SHP77 treated with DMSO at 0.1 percent for 48 hours (cell line): ENCODE measurements around the gene ST3GAL3.
A peak's percentile ranks its signal among the peaks of the same experiment; 100 is the strongest.

Experiments
- DNase-seq: peaks from one replicate; lab custom pipeline; 2025; lab: John Stamatoyannopoulos, UW

ST3GAL3 gene

DNA sequence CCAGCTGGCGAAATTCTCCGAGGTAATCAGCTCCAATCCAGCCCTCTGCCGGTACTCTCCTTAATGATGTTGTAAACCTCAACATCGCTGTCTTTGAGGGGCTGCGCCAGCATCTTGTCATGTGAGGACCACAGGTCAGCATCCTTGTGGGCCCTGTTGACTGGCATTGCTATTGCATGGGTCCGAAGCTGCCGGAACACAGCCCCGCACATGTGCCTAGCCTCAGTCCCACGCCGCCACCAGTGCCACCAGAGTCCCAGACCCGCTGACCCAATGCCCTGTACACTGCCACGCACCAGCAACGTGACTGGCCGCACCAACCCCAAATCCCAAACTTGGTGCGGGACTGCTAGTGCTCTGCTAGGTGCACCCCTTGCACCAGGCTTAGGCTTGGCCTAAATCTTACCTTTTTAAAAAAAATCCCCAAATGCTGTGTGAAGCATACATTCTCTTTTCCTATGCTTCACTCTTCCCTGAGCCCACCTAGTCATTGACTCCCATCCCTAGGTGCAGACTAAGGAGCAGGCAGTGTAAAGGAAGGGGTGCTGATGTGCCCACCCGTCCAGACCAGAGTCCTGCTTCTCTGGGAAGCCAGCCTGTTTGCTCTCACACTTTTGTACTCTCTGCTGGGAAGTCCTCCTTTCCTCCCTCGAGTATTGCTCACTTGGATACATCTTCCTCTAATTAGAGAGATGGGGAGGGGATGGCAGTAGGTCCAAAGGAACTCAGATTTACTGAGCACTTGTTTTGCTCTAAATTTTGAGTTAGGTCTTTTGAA is 144.4 kb downstream of the ST3GAL3 start:
- DNase-seq, result no peak

DNA sequence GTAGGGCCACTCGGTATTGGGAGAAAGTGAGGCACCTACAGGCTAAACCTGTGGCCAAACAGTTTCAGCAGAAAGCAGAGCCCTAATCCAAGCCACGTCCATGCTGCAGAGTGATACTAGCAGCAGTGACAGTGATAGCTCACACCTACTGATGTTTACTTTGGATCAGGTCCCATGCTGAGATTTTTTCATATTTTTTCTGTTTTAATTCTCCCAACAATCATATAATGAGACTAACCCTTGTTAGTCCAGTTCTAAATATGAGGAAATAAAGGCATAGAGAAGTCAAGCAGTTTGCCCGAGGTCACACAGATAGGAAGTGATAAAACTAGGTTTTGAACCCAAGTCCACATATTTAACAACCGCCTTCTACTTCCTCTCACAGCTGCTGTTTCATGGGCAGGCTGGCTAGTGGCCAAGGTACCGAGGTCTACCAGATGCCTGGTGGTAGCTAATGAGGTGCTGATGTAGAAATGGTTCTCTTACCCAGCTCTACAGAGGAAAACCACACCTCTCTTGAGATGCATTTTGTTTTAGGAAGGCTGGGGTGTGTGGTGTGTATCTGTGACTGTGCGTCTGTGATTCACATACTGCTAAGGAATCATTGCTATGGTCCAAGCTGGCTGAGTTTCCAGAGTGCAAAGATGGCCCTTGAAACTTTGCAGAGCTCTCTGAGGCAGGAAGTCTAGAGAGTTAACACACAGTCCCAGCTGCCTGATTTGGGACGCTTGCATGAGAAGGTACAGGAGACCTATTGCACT is 146.0 kb downstream of the ST3GAL3 start:
- DNase-seq, result peak; percentile 85

DNA sequence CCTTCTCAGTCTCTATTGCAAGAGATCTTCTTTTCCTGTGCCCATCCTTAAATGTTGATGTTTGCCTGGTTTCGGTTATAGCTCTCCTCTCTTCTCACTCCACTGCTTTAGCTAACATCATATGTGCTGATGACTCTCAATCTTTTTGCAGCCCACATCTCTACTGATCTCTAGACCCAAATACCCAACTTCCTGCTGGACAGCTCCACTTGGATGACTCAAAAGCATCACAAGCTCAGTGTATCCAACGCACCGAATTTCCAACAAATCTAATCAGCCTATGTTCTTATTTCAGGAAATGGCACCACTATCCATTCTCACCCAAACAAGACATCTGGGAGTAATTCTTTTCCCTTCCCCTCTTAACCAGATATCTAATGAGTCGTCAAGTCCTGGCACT is 147.1 kb downstream of the ST3GAL3 start:
- no peak for DNase-seq

GRCh38 chr1:43856188-43856587 is 148.9 kb downstream of the ST3GAL3 start:
- DNase-seq, result no peak

- DNase-seq, result no peak
Measured at GRCh38 chr1:43857163-43857562, 149.8 kb downstream of the ST3GAL3 start.

DNA sequence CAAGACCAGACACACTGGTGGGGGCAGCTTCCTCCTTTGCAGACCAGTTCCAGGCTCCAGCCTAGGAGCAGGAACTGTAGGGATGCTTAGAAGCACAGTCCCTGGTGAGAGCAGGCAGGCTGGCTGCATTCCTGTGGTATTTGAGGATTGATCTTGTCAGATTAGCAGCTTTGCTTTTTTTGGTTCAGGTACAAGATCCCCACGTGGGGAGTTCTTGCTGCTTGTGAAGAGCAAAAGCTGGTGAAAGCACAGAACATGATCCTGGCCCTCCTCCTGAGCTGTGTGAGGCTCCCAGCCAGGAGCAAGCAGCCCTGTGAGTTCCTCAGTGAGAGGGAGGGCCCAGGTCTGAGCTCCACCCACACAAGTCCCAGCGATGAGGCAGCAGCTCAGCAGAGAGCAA is 151.0 kb downstream of the ST3GAL3 start:
- no peak for DNase-seq

- DNase-seq, result no peak
Measured at GRCh38 chr1:43861337-43861736, 154.0 kb downstream of the ST3GAL3 start.

GRCh38 chr1:43861988-43862735 is 154.8 kb downstream of the ST3GAL3 start:
- DNase-seq, result no peak

DNA sequence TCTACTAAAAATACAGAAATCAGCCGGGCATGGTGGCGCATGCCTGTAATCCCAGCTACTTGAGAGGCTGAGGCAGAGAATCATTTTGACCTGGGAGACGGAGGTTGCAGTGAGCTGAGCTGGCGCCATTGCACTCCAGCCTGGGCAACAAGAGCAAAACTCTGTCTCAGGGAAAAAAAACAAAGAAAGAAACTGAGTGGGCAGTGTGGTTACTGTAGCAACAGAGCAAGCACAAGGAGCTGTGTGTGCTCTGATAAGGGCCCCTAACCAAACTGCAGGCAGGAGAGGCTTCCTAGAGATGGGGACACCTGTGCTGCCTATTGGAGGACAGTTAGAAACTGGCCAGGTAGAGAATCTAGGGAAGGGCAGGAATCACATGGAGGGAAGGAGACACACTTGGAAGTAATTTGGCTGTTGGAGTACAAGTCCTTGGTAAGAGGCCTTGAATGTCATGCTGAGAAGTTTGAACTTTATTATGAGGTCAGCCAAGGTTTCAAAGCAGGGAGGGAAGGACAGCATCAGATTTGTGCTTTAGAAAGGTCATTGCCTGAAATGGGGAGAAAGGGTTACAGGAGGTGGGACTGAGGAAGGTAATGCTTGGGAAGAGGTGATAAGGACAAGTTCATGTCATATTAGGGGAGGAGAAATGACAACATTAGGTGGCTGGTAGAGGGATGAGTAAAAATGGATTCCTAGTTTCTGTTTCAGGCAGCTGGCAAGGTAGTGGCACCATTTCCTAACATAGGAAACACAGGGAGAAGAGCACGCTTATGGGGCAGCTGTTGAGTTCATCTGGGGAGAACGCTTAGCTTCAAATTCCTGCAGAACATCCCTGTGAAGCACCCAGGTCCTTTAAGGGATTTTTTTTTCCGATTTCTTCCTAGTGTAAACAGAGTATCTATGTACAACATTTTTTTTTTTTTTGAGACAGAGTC is 157.0 kb downstream of the ST3GAL3 start:
- DNase-seq, result no peak

GRCh38 chr1:43866201-43866600 is 158.9 kb downstream of the ST3GAL3 start:
- no peak for DNase-seq

DNA sequence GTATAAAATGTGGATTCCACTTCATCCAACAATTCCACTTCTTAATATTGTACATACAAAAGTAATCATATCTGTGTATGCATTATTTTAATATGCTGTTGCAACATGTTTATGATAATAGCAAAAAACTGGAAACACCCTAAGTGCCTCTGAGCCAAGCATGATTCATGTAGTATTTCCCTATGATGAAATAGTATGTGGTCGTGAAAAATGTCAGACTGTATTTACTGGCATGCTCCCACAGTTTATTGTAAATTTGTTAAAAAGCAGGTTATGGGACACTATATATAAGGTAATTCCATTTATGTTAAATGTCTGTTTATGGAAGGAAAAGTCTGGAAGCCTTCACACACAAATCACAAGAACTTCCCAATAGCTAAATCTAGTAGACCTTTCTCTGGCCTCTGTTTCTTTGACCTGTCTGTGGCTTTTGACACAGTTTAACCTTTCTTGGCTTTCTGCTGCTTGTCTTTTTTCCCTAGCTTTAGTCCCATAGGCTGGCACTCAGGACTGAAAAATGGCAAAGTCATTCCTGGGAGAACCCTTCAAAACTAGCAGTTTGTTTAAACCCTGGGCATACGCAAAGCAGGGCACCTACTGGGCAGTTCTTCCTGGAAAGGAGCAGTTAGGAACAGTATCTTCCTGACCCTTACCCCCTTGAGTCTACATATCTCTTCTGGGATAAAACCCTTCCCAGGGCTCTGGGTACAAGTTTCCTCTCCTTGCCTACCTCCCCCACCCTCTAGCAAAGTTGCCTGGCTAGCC is 160.8 kb downstream of the ST3GAL3 start:
- no peak for DNase-seq

- DNase-seq, result no peak
Measured at GRCh38 chr1:43868741-43869067, 161.4 kb downstream of the ST3GAL3 start.

DNA sequence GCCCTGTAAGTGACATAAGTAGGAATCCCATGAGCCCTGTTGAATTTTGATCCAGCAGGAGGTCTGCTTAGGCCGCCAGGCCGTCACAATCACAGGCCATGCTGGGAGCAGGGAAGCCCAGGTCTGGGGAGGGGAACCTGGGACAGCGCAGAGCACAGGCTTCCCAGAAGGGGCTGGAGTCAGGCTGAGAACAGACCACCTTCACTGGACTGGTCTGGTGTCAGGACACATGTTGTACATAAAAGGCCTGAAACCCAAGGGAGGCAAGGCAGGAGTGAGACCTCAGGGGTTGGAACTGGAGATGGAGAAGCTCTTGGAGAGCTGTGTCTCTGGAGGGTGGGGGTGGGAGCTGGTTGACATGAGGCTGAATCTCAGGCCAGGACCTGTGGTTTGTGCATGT is 163.0 kb downstream of the ST3GAL3 start:
- DNase-seq, result no peak

- no peak for DNase-seq
Measured at GRCh38 chr1:43871181-43871910, 164.0 kb downstream of the ST3GAL3 start.

DNA sequence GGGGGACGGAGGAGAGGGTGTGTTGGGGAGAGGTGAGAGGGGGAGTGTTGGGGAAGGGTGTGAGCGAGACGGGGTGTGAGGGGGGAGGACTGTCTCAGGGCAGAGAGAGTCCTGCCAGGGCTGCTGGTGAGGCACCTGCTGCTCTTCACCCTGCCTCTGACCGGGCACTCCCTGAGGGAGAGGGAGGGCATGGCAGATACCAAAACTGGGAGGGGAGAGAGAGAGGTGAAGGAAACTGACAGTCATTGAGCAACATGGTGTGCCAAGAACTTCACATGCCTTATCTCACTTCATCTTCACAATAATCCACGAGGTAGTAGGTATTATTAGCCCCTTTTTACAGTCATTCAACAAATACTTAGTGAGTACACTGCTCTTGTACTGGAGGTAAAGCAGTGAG is 164.9 kb downstream of the ST3GAL3 start:
- DNase-seq, result no peak

DNA sequence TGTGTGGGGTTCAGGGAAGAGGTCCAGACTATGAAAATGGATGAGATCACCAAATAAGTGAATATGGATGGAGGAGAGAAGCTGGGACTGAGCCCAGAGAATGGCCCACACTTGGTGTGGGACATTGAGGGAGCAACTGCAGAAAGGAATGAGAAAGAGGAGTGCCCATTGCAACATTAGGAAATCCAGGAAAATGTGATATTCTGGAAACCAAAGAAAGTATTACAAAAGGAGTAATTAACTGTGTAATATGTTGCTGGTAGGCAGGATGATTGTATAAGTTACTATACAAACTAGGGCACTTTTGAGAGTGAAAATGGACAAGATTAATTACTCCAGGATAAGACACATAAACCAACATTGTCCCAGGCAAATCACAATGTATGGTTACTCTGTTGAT is 166.5 kb downstream of the ST3GAL3 start:
- DNase-seq, result no peak

DNA sequence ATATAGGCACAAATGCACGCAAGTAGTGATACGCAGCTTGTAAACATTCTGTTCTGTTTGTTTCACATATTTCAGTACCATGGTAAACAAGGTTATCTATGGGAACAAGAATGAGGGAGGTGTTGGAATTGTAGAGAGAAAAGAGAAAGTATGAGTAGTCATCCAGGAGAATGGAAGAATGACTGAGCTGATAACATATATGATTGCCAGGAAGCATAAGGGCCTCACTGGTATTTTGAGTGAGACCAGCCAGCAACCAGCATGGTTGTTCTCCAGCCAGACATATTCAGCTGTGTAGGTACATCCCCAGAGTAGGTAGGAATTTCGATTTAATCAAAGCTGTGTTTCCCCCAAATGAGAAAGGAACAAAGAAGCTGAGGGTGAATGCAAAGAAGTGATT is 167.4 kb downstream of the ST3GAL3 start:
- DNase-seq, result no peak

DNA sequence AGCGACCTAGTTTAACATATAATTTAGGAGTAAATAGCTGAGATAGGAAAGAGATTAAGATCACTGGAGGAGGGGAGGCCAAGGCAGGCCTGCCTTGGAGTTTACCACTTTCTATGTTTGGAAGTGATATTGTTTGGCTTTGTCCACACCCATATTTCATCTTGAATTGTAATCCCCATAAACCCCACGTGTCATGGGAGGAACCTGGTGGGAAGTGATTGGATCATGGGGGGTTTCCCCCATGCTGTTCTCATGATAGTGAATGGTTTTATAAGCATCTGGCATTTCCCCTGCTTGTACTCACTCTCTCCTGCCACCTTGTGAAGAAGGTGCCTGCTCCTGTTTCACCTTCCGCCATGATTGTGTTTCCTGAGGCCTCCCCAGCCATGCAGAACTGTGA is 168.0 kb downstream of the ST3GAL3 start:
- no peak for DNase-seq

GRCh38 chr1:43877101-43877500 is 169.8 kb downstream of the ST3GAL3 start:
- no peak for DNase-seq

GRCh38 chr1:43878440-43878839 is 171.1 kb downstream of the ST3GAL3 start:
- DNase-seq, result no peak
